Effector memory CD4-positive, alpha-beta T cell (primary cell): ENCODE measurements around the gene ONECUT3.
"Not testable (repeated sequence)": the region's sequence is repeated elsewhere in the genome, so short reads cannot be mapped to it uniquely, and the experiment has no call there.

ENCODE experiments used
- DNase-seq, 3 donors: peaks; one replicate each; pipeline ENCODE4 v3.0.0-alpha.2; 2020
- H3K27ac ChIP-seq: 2 replicates; pipeline ENCODE4 v1.7.0; 2013; ENCODE audit warnings: mild to moderate bottlenecking, low read length, moderate library complexity; ENCODE audit not compliant: insufficient read depth, poor library complexity, severe bottlenecking
- H3K27me3 ChIP-seq: replicated peaks from 2 replicates; pipeline ENCODE4 v1.7.0; 2013; ENCODE audit warnings: mild to moderate bottlenecking, low read length; ENCODE audit not compliant: insufficient read depth, control insufficient read depth, poor library complexity, severe bottlenecking
- H3K36me3 ChIP-seq: 2 replicates; pipeline ENCODE4 v1.7.0; 2013; ENCODE audit warnings: mild to moderate bottlenecking, low read length, moderate library complexity; ENCODE audit not compliant: control insufficient read depth, insufficient read depth
- H3K4me1 ChIP-seq: 2 replicates; pipeline ENCODE4 v1.7.0; 2013; ENCODE audit warnings: low read length, mild to moderate bottlenecking; ENCODE audit not compliant: control insufficient read depth, insufficient read depth, poor library complexity, severe bottlenecking
- H3K4me3 ChIP-seq: 2 replicates; pipeline ENCODE4 v1.7.0; 2013; ENCODE audit warnings: low read length, low read depth, mild to moderate bottlenecking; ENCODE audit not compliant: insufficient read depth, poor library complexity, severe bottlenecking
- H3K9me3 ChIP-seq: 2 replicates; pipeline ENCODE4 v1.7.0; 2013; ENCODE audit warnings: mild to moderate bottlenecking, low read length, moderate library complexity; ENCODE audit not compliant: control insufficient read depth
- total RNA-seq, 3 donors: gene quantifications; one replicate each; lab custom pipeline; 2026; lab: John Stamatoyannopoulos, UW

The ONECUT3 gene
- total RNA-seq: 0 reads per million in 3 donors

GRCh38 chr19:1752757-1753728, at the start of gene ONECUT3:
ONECUT3 (plus strand) TSS chr19:1753506; CDS start chr19:1753663, 157 bp downstream.
- H3K27ac ChIP-seq: no peak within 1 kb of the TSS
- peaks cover 80% of the 10 kb centered on the region for H3K27me3 ChIP-seq
- H3K4me1 ChIP-seq: peaks cover 44% of the 10 kb centered on the region
- no peaks in the 10 kb centered on the region for H3K36me3 ChIP-seq
- no peak for DNase-seq
- H3K4me3 ChIP-seq: no peak within 1 kb of the TSS
- H3K9me3 ChIP-seq: no peaks in the 10 kb centered on the region

- peaks cover 27% of the 10 kb centered on the region for H3K27me3 ChIP-seq
- no peaks in the 10 kb centered on the region for H3K9me3 ChIP-seq
- H3K4me1 ChIP-seq: peaks cover 5% of the 10 kb centered on the region
- no peak for DNase-seq
- H3K4me3 ChIP-seq: no peak overlapping the region
- H3K27ac ChIP-seq: no peak overlapping the region
- no peaks in the 10 kb centered on the region for H3K36me3 ChIP-seq
Observed at GRCh38 chr19:1704339-1704738, 49.0 kb upstream of the ONECUT3 start.

- H3K27ac ChIP-seq: no peak overlapping the region
- peaks cover 5% of the 10 kb centered on the region for H3K4me1 ChIP-seq
- no peaks in the 10 kb centered on the region for H3K36me3 ChIP-seq
- no peak for DNase-seq
- H3K9me3 ChIP-seq: no peaks in the 10 kb centered on the region
- peaks cover 17% of the 10 kb centered on the region for H3K27me3 ChIP-seq
- no peak overlapping the region for H3K4me3 ChIP-seq
Observed at GRCh38 chr19:1705367-1705766, 47.9 kb upstream of the ONECUT3 start.

DNA sequence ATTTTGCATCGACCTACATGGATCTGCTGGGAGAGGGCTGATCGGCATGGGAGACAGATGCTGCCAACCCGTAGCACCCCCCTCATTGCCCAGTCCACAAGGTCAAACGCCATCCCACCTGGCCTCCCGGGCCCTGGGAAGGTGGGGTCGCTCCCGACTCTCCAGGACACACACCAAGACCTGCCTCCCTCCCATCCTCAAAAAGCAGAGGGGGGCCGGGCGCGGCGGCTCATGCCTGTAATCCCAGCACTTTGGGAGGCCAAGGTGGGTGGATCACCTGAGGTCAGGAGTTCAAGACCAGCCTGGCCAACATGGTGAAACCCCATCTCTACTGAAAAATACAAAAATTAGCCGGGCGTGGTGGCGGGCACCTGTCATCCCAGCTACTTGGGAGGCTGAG, 46.7 kb upstream of the ONECUT3 start:
- not testable (repeated sequence) for H3K36me3 ChIP-seq, H3K4me3 ChIP-seq, H3K4me1 ChIP-seq, H3K9me3 ChIP-seq, H3K27me3 ChIP-seq, DNase-seq, H3K27ac ChIP-seq

DNA sequence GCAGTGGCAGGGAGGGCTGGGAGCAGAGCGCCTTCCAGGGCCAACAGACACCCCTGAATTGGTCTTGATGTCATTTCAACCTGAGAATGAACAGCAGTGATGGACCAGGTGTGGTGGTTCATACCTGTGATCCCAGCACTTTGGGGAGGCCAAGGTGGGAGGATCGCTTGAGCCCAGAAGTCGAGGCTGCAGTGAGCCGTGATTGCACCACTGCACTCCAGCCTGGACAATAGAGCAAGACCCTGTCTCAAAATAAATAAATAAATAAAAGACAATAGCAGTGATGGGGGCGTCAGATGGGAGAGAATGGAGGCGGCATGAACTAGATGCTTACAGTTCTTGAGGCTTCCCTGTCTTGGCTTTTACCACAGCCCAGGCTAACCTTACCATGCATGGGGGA, 46.1 kb upstream of the ONECUT3 start:
- no peak for DNase-seq
- H3K9me3 ChIP-seq: no peaks in the 10 kb centered on the region
- peaks cover 5% of the 10 kb centered on the region for H3K27me3 ChIP-seq
- H3K4me1 ChIP-seq: no peaks in the 10 kb centered on the region
- H3K4me3 ChIP-seq: no peak overlapping the region
- H3K27ac ChIP-seq: no peak overlapping the region
- H3K36me3 ChIP-seq: no peaks in the 10 kb centered on the region

- no peak for DNase-seq
- H3K36me3 ChIP-seq: no peaks in the 10 kb centered on the region
- peaks cover 8% of the 10 kb centered on the region for H3K27me3 ChIP-seq
- no peaks in the 10 kb centered on the region for H3K9me3 ChIP-seq
- H3K4me1 ChIP-seq: no peaks in the 10 kb centered on the region
- no peak overlapping the region for H3K4me3 ChIP-seq
- no peak overlapping the region for H3K27ac ChIP-seq
Observed at GRCh38 chr19:1713170-1713569, 40.1 kb upstream of the ONECUT3 start.

GRCh38 chr19:1715540-1715939, 37.8 kb upstream of the ONECUT3 start:
- Histone ChIP-seq H3K4me3 (no peak overlapping the region), H3K4me1 (no peaks in the 10 kb centered on the region), H3K36me3 (no peaks in the 10 kb centered on the region), H3K9me3 (no peaks in the 10 kb centered on the region), H3K27me3 (peaks cover 15% of the 10 kb centered on the region), H3K27ac (no peak overlapping the region)
- DNase-seq: no peak

DNA sequence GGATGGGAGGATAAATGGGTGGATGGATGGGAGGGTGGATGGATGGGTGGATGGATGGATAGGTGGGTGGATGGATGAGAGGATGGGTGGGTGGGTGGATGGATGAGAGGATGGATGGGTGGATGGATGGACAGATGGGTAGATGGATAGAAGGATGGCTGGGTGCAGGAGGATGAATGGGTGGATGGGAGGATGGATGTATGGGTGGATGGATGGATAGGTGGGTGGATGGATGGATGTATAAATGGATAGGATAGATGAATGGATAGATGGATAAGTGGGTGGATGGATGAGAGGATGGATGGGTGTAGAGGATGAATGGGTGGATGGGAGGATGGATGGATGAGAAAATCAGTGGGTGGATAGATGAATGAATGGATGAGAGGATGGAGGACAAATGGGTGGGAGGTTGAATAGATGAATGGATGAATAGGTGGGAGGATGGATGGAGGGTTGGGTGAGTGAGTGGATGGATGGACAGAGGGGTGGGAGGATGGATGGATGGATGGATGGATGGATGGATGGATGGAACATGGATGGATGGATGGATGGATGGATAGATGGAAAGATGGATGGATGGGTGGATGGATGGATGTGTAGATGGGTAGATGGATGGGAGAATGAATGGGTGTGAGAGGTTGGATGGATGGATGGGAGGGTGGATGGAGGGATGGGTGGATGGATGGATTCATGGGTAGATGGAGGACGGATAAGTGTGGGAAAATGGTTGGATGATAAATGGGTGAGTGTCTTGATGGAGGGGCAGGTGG, 35.9 kb upstream of the ONECUT3 start:
- Histone ChIP-seq H3K4me3 (no peak overlapping the region), H3K36me3 (no peaks in the 10 kb centered on the region), H3K27ac (no peak overlapping the region), H3K27me3 (peaks cover 18% of the 10 kb centered on the region), H3K4me1 (no peaks in the 10 kb centered on the region), H3K9me3 (no peaks in the 10 kb centered on the region)
- no peak for DNase-seq

- no peaks in the 10 kb centered on the region for H3K9me3 ChIP-seq
- no peaks in the 10 kb centered on the region for H3K36me3 ChIP-seq
- no peak overlapping the region for H3K27ac ChIP-seq
- no peak for DNase-seq
- no peak overlapping the region for H3K4me3 ChIP-seq
- H3K27me3 ChIP-seq: peaks cover 18% of the 10 kb centered on the region
- H3K4me1 ChIP-seq: no peaks in the 10 kb centered on the region
Observed at GRCh38 chr19:1717970-1718264, 35.4 kb upstream of the ONECUT3 start.
